ENCODE data around the gene SPATA6.
A peak's percentile ranks its signal among the peaks of the same experiment; 100 is the strongest.
"Not testable (repeated sequence)": the region's sequence is repeated elsewhere in the genome, so short reads cannot be mapped to it uniquely, and the experiment has no call there.

Gene SPATA6

GRCh38 chr1:48471691-48472576 lies at the start of gene SPATA6:
TSS of gene SPATA6 (minus strand) at chr1:48472204. CDS start at chr1:48472008, 196 bp downstream.
- peak within 1 kb of the TSS; percentile 72 for H3K4me3 ChIP-seq (ENCODE audit: low read length, poor library complexity, severe bottlenecking)
- peak within 1 kb of the TSS; percentile 87 for H2AFZ ChIP-seq (ENCODE audit: low read length)
- TF ChIP-seq CTCF (conservative IDR thresholded peaks at IDR 0.05; ENCODE audit: low read length), result no peak
- H3K79me2 ChIP-seq (ENCODE audit: insufficient read depth, low read length), result no peaks in the 10 kb centered on the region
- peak within 1 kb of the TSS; percentile 82 for H3K4me2 ChIP-seq (ENCODE audit: low read depth, low read length, poor library complexity, severe bottlenecking)
- H3K9me3 ChIP-seq (ENCODE audit: insufficient read depth, low read depth, low read length), result no peaks in the 10 kb centered on the region
- H3K4me1 ChIP-seq (ENCODE audit: insufficient read depth, low read length, poor library complexity, severe bottlenecking), result no peaks in the 10 kb centered on the region
- no peaks in the 10 kb centered on the region for H4K20me1 ChIP-seq (ENCODE audit: insufficient read depth, low read length, poor library complexity, severe bottlenecking)
- H3K36me3 ChIP-seq (ENCODE audit: insufficient read depth, low read length), result no peaks in the 10 kb centered on the region
- H3F3A ChIP-seq (ENCODE audit: low read depth), result no peaks in the 10 kb centered on the region
- no peaks in the 10 kb centered on the region for H3K9me2 ChIP-seq (replicated peaks; ENCODE audit: low read depth, low read length)
- H3K9ac ChIP-seq (ENCODE audit: low read depth, low read length, poor library complexity, severe bottlenecking), result no peak within 1 kb of the TSS
- H3K27me3 ChIP-seq (ENCODE audit: insufficient read depth, low read length, poor library complexity, severe bottlenecking), result no peaks in the 10 kb centered on the region

- H3K79me2 ChIP-seq (ENCODE audit: insufficient read depth, low read length); H3F3A ChIP-seq (ENCODE audit: low read depth); H3K4me3 ChIP-seq (ENCODE audit: low read length, poor library complexity, severe bottlenecking); H3K9ac ChIP-seq (ENCODE audit: low read depth, low read length, poor library complexity, severe bottlenecking); H3K4me2 ChIP-seq (ENCODE audit: low read depth, low read length, poor library complexity, severe bottlenecking); H3K9me3 ChIP-seq (ENCODE audit: insufficient read depth, low read depth, low read length); H4K20me1 ChIP-seq (ENCODE audit: insufficient read depth, low read length, poor library complexity, severe bottlenecking); H3K36me3 ChIP-seq (ENCODE audit: insufficient read depth, low read length); H2AFZ ChIP-seq (ENCODE audit: low read length); H3K27me3 ChIP-seq (ENCODE audit: insufficient read depth, low read length, poor library complexity, severe bottlenecking); H3K9me2 ChIP-seq (replicated peaks; ENCODE audit: low read depth, low read length); H3K4me1 ChIP-seq (ENCODE audit: insufficient read depth, low read length, poor library complexity, severe bottlenecking): not testable (repeated sequence)
These were observed 47.9 kb upstream of the SPATA6 start for GRCh38 chr1:48519896-48520295.

- TF ChIP-seq CTCF (conservative IDR thresholded peaks at IDR 0.05; ENCODE audit: low read length), result no peak
- no peak for TF ChIP-seq EZH2phosphoT487 (IDR thresholded peaks at IDR 0.05; ENCODE audit: borderline replicate concordance)
- Histone ChIP-seq H2AFZ (ENCODE audit: low read length) (no peak overlapping the region), H4K20me1 (ENCODE audit: insufficient read depth, low read length, poor library complexity, severe bottlenecking) (no peaks in the 10 kb centered on the region), H3F3A (ENCODE audit: low read depth) (no peaks in the 10 kb centered on the region), H3K4me1 (ENCODE audit: insufficient read depth, low read length, poor library complexity, severe bottlenecking) (no peaks in the 10 kb centered on the region), H3K4me2 (ENCODE audit: low read depth, low read length, poor library complexity, severe bottlenecking) (no peak overlapping the region), H3K9me3 (ENCODE audit: insufficient read depth, low read depth, low read length) (no peaks in the 10 kb centered on the region), H3K9me2 (replicated peaks; ENCODE audit: low read depth, low read length) (no peaks in the 10 kb centered on the region), H3K9ac (ENCODE audit: low read depth, low read length, poor library complexity, severe bottlenecking) (no peak overlapping the region), H3K36me3 (ENCODE audit: insufficient read depth, low read length) (no peaks in the 10 kb centered on the region), H3K79me2 (ENCODE audit: insufficient read depth, low read length) (no peaks in the 10 kb centered on the region), H3K4me3 (ENCODE audit: low read length, poor library complexity, severe bottlenecking) (no peak overlapping the region), H3K27me3 (ENCODE audit: insufficient read depth, low read length, poor library complexity, severe bottlenecking) (no peaks in the 10 kb centered on the region)
These were observed 34.9 kb upstream of the SPATA6 start for GRCh38 chr1:48506870-48507269.
